ENCODE data around the gene ATP6V1D.

- TF ChIP-seq EZH2 (IDR thresholded peaks at IDR 0.05; ENCODE audit: insufficient read depth, poor library complexity, severe bottlenecking), result no peak
- TF ChIP-seq EZH2phosphoT487 (IDR thresholded peaks at IDR 0.05; ENCODE audit: insufficient read depth, low read depth), result no peak
Observed at GRCh38 chr14:67372833-67373232, 13.2 kb upstream of the ATP6V1D start.

All from GM23248 (cell line).